ENCODE results near the gene ALDOA. TPM values are rescaled to one million over a fixed set of nuclear protein-coding genes. Genes with fewer than 3 reads are reported as not detected.
A peak's percentile ranks its signal among the peaks of the same experiment; 100 is the strongest.
"Not testable (repeated sequence)": the region's sequence is repeated elsewhere in the genome, so short reads cannot be mapped to it uniquely, and the experiment has no call there.

Gene ALDOA
- total RNA-seq, 2 donors from 2014 or later: 2,548 to 2,783 TPM

GRCh38 chr16:30032083-30032819 lies 33.3 kb upstream of the ALDOA start:
- intact Hi-C loops (cut with DNase I): no loop called here
- ATAC-seq: peak; percentile 29 to 32
- DNase-seq: peak; percentile 41

- no peak for DNase-seq
- ATAC-seq: no peak
- intact Hi-C loops (cut with DNase I): no loop called here
These were observed 32.3 kb upstream of the ALDOA start for GRCh38 chr16:30033270-30033669.

- no peak for DNase-seq
- no peak for ATAC-seq
- intact Hi-C loops (cut with DNase I): loop anchor here in 1 of 2 donors (10.0 kb wide), 1 partner anchor 55 kb away; the partner anchor contains the start of genes TBX6 and YPEL3
These were observed 25.3 kb upstream of the ALDOA start for GRCh38 chr16:30040221-30040620.

- intact Hi-C loops (cut with DNase I): loop anchor here in 1 of 2 donors (10.0 kb wide), 1 partner anchor 54 kb away; the partner anchor contains the start of genes TBX6 and YPEL3
- not testable (repeated sequence) for ATAC-seq, DNase-seq
These were observed 24.9 kb upstream of the ALDOA start for GRCh38 chr16:30040690-30041089.

- DNase-seq (no peak), ATAC-seq (no peak)
- intact Hi-C loops (cut with DNase I): loop anchor here in 1 of 2 donors (10.0 kb wide), 1 partner anchor 53 kb away; the partner anchor contains the start of genes TBX6 and YPEL3
These were observed 23.7 kb upstream of the ALDOA start for GRCh38 chr16:30041841-30042240.

- ATAC-seq (no peak), DNase-seq (no peak)
- intact Hi-C loops (cut with DNase I): loop anchor here in 1 of 2 donors (10.0 kb wide), 1 partner anchor 49 kb away; the partner anchor contains the start of genes TBX6 and YPEL3
These were observed 19.4 kb upstream of the ALDOA start for GRCh38 chr16:30046178-30046577.

- DNase-seq (no peak), ATAC-seq (no peak)
- intact Hi-C loops (cut with DNase I): loop anchor here in 1 of 2 donors (10.0 kb wide), 1 partner anchor 48 kb away; the partner anchor contains the start of genes TBX6 and YPEL3
These were observed 19.0 kb upstream of the ALDOA start for GRCh38 chr16:30046588-30046987.

- DNase-seq (no peak), ATAC-seq (no peak)
- intact Hi-C loops (cut with DNase I): loop anchor here in 1 of 2 donors (10.0 kb wide), 1 partner anchor 45 kb away; the partner anchor contains the start of genes TBX6 and YPEL3
These were observed 15.7 kb upstream of the ALDOA start for GRCh38 chr16:30049871-30050270.

GRCh38 chr16:30051518-30051917 lies 14.0 kb upstream of the ALDOA start:
- no peak for DNase-seq
- ATAC-seq: no peak
- intact Hi-C loops (cut with DNase I): no loop called here

GRCh38 chr16:30052671-30053372 lies 12.7 kb upstream of the ALDOA start:
- intact Hi-C loops (cut with DNase I): no loop called here
- ATAC-seq: peak; percentile 94 to 96
- peak; percentile 97 for DNase-seq

GRCh38 chr16:30053376-30054015 lies 12.1 kb upstream of the ALDOA start:
- DNase-seq: peak; percentile 48
- intact Hi-C loops (cut with DNase I): no loop called here
- ATAC-seq: peak; percentile 58 to 68

- ATAC-seq (no peak), DNase-seq (no peak)
- intact Hi-C loops (cut with DNase I): no loop called here
These were observed 11.1 kb upstream of the ALDOA start for GRCh38 chr16:30054451-30054850.

GRCh38 chr16:30054959-30055553 lies 10.5 kb upstream of the ALDOA start:
- intact Hi-C loops (cut with DNase I): no loop called here
- DNase-seq (no peak), ATAC-seq (peak in 1 of 2 donors; percentile 37)

GRCh38 chr16:30060346-30060745 lies 5.2 kb upstream of the ALDOA start:
- ATAC-seq (no peak), DNase-seq (no peak)
- intact Hi-C loops (cut with DNase I): no loop called here

- DNase-seq (no peak), ATAC-seq (no peak)
- intact Hi-C loops (cut with DNase I): no loop called here
These were observed 4.6 kb upstream of the ALDOA start for GRCh38 chr16:30060836-30061554.

- ATAC-seq: no peak
- intact Hi-C loops (cut with DNase I): no loop called here
- no peak for DNase-seq
These were observed 2.2 kb upstream of the ALDOA start for GRCh38 chr16:30063278-30063892.

- intact Hi-C loops (cut with DNase I): no loop called here
- ATAC-seq: peak; percentile 32 to 42
- peak; percentile 83 for DNase-seq
These were observed 1.4 kb upstream of the ALDOA start for GRCh38 chr16:30063893-30064728.

Measured in left cardiac atrium (tissue), 4 donors.